CD4-positive, alpha-beta T cell treated with Interferon alpha-2 for 1 hour (primary cell): ENCODE measurements around the gene PITPNM1.
"Not testable (repeated sequence)": the region's sequence is repeated elsewhere in the genome, so short reads cannot be mapped to it uniquely, and the experiment has no call there.

ENCODE experiments used
- DNase-seq, 2 donors: peaks; one replicate each; pipeline ENCODE4 v3.0.0-alpha.2; 2020 to 2022

Gene PITPNM1

DNA sequence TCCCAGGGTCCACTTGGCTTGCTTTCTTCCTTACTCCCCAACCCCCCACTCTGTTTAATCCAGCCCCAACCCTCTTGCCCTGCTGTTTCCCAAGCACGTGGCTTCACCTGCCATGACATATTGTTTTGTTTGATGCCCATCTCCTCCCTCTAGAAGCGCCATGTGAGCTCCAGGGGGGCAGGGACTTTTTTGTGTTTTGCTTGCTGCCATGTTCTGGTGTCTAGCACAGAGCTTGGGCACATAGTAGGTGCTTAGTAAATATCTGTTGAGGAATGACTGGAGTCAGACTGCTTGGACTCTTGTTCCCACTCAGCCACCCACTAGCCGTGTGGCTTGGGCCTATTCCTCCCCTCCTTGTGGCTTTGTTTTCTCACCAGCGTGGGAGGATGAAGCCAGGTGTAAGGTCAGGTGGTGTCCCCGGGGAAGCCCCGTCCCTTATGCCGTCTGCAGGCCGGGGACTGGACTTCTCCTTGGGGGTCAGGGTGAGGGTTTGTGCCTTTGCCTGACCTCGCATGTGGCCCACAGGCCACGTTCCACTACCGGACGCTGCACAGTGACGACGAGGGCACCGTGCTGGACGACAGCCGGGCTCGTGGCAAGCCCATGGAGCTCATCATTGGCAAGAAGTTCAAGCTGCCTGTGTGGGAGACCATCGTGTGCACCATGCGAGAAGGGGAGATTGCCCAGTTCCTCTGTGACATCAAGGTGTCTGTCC is 18.5 kb downstream of the PITPNM1 start:
- peak in 1 of 2 donors; percentile 45 for DNase-seq

DNA sequence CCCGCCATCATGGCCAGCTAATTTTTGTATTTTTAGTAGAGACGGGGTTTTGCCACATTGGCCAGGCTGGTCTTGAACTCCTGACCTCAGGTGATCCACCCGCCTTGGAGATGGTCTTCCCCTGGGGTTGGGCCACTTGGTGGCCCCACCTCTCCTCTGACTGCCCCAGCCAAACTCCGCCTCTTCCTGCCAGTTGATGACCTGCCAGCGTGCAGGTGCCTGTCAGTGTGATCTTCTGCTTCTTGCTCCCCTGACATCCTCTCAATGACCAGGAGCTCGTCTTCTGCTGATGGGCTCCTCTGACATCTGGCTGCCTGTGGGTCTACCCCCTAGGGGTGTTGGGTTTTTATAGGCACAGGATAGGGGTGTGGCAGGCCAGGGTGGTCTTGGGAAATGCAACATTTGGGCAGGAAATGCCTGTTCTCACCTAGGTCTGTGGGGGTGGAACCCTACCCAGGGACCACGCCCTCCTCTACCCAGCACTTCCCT is 19.2 kb downstream of the PITPNM1 start:
- DNase-seq: peak; percentile 57 to 81

DNA sequence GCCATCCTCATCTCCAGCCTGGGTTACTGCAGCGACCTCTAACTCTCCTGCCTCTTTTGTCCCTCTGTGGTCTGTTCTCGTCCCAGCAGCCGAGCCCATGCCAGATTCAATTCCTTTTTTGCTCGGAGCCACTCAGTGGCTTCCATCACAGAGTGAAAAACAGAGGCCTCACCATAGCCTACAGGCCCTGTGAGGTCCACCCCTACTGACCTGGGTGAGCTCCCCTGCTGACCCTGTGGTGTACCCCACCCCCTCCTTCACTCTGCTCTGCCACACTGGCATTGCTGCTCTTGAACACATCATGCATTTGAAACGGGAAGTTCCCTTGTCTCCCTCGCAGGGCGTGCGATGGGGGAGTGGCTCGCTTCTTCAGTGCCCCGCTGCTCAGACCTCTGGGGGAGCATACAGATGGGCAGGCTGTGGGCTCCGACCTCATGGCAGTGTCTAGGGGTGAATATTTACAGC is 20.3 kb downstream of the PITPNM1 start:
- peak; percentile 58 to 70 for DNase-seq

DNA sequence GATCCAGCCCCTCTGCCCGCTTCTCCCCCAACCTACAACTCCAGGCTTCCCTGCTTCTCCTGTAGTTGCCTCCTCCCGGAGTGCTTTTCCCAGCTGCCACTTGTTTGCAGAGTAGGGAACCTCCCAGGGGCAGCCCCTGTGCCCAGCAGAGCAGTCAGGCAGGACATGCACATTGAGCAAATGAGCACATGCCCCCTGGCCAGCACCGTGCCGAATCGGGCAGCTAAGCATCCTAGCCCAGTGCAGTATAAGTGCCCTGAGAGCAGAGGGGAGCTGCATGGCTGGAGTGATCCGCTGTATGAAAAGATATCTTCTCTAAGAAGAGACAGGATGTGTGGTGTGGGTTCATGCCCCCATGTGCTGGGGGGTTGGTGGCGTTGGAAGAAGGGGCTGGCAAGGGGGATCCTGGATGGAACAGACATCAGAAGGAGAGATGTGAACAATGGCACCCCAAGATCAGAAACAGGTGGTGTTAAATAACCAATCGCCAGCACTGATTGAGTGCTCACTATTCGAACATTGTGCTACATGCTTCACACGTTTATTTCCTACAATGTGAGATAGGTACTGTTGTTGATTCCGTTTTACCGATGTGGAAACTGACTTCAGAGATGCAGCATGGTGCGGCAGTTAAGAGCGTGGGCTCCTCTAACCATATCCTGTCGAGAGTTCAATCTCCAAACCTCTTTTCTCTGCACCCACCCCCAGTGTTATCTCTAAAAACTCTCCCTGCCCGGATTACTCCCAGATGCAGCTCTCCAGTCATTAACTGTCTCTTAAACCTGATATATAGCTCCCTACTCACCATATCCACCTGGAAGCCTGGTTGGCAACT is 21.1 kb downstream of the PITPNM1 start:
- peak in 1 of 2 donors; percentile 69 for DNase-seq

DNA sequence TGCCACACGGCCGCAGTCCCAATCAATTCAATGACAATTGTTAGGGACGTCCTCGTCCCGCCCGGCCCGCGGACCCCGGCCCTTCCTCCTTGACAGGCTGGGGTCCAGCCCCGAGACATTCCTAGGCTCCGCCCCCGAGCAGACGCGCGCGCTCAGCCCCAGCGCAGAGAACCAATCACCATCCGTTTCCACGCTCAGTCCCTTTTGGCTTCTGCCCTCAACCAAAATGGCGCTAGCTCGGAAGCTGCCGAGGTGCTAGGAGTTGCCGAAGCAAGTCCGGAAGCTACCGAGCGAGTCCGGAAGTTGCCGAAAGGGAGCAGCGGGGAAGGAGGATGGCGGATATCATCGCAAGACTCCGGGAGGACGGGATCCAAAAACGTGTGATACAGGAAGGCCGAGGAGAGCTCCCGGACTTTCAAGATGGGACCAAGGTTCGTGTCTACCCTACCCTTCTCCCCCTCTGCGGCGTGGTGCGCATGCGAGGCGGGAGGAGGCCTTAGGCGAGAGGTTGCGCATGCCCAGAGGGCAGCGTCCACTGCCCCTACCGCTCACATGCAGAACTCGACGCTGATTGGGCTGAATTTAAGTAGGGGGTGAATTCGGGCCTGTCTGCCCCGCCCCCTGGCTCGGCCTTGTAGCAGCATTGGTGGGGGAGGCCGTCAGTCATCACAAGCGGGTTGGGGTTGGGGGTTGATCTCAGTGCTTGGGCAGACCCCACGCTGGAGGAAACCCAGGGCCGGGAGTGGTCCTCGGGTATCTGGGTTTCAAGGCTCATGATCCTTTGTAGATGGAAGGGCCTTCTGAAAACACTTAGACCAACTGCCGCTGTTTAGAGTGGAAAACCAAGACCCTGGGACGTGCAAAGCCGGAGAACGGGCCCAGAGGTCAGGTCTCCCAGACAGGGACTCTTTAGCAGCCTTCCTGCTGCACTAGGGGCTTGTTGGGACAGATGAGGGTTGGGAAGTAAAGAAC is 22.1 kb downstream of the PITPNM1 start, which contains the start of gene AIP:
TSS of gene AIP (plus strand) at position 200 of the 972 bp plus-strand sequence. CDS start at position 333, 133 bp downstream.
- DNase-seq: peak; percentile 97 to 98

DNA sequence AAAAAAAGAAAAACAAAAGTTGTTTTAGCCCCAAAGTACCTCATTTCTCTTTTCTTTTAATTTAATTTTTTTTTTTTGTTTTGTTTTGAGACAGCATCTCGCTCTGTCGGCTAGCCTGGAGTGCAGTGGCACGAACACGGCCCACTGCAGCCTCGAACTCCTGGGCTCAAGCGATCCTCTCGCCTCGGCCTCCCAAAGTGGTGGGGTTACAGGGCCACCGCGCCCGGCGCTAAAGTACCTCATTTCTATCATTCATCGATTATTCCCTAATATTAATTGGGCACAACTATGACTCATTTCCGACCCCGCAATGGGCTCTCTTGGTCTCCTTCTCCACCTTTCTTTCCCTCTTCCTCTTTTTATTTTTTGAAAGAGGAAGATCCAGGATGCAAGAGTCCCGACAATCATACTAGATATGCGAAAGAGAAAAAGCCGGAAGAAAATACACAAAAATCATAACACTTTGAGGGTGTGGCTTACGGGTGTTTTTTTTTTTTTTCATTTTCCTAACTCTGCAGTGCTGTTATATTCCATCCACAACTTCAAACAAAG is 22.8 kb downstream of the PITPNM1 start:
- DNase-seq: no peak

DNA sequence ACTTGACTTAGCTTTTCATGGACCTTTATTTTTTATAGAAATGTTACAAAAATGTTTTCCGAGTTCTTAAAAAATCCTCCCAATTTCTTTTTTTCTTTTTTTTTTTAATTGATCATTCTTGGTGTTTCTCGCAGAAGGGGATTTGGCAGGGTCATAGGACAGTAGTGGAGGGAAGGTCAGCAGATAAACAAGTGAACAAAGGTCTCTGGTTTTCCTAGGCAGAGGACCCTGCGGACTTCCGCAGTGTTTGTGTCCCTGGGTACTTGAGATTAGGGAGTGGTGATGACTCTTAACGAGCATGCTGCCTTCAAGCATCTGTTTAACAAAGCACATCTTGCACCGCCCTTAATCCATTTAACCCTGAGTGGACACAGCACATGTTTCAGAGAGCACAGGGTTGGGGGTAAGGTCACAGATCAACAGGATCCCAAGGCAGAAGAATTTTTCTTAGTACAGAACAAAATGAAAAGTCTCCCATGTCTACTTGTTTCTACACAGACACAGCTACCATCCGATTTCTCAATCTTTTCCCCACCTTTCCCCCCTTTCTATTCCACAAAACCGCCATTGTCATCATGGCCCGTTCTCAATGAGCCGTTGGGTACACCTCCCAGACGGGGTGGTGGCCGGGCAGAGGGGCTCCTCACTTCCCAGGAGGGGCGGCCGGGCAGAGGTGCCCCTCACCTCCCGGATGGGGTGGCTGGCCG is 27.7 kb downstream of the PITPNM1 start:
- DNase-seq: not testable (repeated sequence)

DNA sequence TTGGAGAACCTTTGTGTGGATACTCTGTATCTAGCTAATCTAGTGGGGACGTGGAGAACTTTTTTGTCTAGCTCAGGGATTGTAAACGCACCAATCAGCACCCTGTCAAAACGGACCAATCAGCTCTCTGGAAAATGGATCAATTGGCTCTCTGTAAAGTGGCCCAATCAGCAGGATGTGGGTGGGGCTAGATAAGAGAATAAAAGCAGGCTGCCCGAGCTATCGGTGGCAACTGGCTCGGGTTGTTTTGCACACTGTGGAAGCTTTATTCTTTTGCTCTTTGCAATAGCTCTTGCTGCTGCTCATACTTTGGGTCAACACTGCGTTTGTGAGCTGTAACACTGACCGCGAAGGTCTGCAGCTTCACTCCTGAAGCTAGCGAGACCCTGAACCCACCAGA is 28.5 kb downstream of the PITPNM1 start:
- not testable (repeated sequence) for DNase-seq

DNA sequence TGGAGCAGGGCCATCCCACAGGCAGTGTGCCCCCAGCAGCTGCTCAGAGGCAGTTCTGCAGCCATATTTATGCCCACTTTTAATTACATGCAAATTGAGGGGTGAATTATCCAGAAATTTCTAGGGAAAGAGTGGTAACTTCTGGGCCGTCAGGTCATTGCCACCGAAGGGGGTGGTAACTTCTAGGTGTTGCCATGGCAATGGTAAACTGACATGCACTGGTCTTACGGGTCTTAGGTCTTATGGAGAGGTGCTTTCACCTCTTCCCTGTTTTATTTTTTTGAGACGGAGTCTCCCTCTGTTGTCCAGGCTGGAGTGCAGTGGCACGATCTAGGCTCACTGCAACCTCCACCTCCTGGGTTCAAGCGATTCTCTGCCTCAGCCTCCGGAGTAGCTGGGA is 32.3 kb downstream of the PITPNM1 start:
- DNase-seq: no peak

DNA sequence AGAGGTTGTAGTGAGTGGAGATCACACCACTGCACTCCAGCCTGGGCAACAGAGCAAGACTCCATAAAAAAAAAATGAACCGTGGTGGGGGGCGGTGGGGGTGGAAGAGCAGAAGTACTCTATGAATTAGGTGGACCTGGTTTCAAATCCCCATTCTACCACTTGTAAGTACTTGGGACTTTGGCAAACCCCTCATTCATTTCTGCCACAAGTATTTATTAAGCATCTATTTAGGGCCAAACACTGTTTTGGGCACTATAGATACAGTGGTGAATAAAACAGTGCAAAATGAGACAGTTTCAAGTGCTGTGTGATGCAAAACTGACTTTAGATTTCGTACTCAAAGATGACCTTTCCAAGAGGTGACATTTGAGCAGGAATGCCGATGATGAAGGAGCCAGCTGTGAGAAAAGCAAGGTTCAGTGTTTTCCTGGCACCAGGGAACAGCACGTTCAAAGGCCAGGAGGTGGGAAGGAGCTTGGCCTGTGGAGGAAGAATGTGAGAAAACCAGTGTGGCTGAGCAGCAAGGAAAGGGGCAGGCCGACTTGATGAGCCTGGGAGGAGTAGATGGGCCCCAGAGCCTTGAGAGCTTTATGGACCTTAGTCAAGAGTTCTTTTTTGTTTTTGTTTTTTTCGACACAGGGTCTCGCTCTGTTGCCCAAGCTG is 34.7 kb downstream of the PITPNM1 start:
- DNase-seq: no peak

DNA sequence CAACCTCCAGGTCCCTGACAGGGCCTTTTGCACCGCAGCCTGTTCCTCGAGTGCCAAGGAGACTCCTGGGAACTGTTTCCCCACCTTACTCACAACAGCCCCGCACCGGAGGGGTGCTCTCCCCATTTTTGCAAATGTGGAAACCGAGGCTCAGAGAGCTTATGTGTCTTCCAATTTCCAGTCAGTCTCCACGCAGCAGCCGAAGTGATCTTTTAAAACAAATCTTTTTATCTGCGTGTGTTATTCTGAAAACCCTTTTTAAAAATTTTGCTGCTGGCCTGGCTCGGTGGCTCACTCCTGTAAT is 35.7 kb downstream of the PITPNM1 start:
- no peak for DNase-seq

DNA sequence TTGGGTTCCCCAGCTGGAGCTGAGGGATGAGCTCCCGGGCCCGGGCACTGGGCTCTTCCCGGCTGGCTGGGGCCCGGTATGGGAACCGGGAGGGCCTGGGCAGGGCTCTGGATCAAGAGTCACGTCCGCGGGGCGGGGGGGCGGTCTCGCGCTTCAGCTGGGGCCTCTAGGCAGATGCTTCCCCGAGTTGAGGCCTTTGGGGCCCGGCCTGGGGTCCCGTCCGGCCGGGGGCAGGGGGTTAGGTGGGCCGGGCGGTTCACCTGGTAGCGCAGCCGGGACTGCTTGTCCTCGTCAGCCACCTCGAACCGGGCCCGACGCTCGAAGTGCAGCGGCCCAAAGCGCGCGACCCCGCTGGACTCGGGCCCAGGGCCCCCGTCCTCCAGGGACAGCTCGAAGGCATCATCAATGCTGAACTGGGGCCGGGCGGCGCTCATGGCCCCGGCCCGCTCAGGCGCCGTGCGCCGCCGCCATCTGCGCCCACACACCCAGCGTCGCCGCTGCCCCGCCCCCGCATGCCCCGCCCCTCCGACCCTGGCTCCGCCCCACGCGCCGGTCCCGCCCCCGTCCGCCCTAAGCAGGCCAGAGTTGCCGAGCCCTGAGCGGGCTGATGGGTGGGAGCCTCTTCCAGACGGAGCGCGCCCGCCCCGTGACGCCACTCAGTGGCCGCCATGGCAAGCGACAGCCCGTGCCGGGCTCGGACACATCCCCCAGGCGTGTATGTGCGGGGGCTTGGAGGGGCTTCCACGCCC is 36.2 kb downstream of the PITPNM1 start, which contains the start of gene TMEM134:
TSS of gene TMEM134 (minus strand) at position 493 of the 749 bp plus-strand sequence. CDS start at position 434, 59 bp downstream.
- DNase-seq: peak; percentile 93 to 94

DNA sequence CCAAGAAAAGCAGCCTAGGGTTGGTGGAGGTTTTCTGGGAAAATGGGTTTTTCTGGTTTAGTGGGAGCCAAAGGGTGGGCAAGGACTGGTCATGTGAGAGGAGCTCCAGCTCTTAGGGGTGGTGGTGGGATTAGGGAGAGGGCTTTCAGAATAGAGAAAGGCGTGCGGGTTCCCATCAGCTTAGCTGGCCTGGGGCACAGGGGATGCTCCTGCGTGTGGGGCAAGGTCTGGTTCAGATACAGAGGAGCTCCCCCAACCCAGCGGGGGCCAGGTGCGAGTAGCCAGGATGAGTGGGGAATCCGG is 36.8 kb downstream of the PITPNM1 start:
- DNase-seq: no peak

DNA sequence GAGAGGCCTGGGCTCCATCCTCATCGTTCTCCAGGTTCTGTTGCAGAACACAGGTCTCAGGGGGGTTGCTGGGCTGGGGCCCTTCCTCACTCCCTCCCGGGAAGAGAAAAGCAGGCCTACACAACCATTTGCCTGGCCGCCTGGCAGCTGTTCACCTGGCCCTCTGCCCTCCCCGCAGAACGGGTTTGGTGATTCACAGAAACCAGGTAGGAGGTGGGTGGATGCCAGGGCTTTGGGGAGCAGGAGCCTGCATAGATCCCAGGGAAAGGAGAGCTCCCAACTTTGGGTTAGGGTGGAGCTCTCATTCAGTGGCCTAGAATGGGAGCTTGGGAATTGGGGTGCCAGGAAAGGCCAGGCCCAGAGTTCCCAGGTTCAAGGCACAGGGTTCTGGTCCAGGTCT is 37.1 kb downstream of the PITPNM1 start:
- DNase-seq: no peak

DNA sequence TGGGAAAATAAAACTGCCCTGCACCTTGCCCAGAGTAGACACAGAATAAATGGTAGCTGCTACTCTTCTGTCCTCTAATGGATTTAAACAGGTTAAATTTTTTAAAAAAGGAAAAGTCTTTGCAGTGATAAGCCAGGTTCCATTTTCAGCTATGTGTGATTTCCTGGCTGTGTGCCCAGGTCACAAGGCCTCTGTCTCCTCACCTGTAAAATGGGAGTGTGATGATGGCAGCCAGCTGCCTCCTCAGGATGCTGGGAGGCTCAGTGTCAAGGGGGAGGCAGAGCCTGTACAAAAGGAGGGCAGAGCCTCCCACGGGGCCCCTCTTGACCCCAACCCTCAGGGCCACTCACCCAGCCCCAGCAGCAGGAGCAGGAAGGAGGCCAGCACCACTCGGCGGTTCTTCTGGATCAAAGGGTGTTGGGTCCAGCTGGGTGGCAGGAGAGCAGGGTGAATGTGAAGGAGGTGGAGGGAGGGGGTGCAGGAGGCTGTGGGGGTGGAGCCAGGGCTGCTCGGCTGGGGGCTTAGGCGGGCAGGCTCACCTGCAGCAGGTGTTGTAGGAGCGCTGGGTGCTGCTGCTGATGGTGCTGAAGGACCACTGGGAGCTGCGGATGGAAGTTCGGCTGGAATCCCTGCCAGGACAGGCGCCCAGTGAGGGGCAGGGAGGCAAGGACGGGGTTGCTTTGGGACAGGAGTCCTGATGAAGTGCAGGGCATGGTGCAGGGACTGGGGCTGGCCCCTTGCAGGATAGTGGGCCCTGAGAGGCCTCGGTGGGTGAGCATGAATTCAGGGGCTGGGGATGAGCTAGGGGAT is 38.0 kb downstream of the PITPNM1 start:
- DNase-seq: no peak

DNA sequence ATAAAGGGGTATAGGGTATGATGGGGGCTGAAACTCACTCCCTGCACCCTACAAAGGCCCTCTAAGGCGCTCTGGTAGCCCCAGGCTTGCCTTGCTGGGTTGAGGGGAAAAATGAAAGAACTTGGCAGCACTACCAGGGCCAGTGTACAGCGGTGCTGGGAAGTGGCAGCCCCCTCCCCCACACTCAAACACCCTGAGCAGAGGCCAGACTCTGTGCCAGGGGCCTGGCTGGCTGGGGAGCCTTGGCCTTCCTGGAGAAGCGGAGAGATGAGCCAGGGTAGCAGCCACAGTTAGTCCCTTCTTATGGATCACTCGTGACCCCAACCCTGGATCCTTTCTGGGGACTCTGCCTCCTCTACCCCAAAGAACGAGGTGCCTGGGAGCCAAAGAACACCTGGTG is 38.8 kb downstream of the PITPNM1 start:
- no peak for DNase-seq

DNA sequence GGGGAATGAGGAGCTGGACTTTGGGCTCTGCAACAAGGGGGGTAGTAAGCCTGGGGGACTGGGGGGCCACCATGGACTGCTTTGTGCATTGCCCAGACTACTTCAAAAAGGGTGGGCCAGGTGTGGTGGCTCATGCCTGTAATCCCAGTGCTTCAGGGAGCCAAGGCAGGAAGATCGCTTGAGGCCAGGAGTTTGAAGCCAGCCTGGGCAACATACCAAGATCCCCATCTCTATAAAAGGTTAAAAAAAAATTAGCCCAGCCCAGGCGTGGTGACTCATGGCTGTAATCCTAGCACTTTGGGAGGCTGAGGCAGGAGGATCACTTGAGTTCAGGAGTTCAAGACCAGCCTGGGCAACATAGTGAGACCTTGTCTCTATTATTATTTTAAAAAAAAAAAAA is 39.6 kb downstream of the PITPNM1 start:
- DNase-seq: not testable (repeated sequence)

DNA sequence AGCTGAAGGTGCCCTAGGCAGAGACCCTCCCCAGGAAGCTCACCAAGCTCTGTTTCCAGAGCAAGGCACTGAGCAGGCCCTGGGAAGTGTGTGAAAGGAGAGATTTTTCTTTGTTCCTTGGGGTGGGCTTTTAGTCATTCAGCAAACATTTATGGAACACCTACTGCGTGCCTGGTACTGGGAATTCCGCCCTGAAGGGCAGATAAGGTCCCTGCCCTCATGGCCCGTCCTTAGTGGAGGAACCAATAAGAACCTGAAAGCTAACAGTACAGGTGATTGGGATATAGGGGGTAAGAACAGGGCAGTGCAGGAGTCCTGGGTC is 40.0 kb downstream of the PITPNM1 start:
- DNase-seq: no peak

DNA sequence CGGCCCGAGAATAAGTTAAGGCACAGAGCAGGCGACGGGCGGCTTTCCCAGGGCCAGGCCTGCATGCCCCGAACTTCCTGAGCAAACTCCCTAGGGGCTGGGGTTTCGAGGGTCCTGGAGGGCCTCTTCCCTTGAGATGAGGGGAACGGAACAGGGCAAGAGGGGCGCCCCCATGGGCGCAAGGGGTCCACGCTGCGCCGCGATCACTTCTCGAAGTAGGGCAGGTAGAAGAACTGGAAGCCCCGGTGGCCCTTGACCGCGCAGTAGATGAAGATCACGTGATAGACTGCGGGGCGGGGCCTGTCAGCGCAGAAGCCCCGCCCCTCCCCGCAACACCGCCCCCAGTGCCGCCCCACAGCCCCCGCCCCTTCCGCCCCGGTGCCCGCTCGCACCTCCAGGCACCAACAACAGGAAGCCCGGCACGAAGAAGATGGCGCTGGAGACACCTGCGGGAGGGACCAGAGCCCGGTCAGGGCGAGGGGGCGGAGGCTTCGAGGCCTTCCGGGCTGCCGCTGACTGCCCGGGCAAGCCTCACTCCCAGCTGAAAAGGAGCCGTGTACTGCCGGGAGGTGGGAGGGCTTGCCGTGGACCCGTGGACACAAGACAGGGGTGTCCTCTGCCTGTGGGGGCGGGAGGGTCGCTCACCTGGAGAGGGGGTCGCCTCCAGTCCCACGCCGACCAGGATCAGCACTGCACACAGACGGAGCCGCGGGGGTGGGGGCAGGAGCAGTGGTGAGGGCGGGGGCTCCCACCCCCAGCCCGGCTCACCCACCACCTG is 40.6 kb downstream of the PITPNM1 start:
- DNase-seq: peak; percentile 95 to 97
